Stomach (tissue), 4 donors: Measurements from ENCODE around the gene GPR52.

Source experiments
- CTCF ChIP-seq, 7 experiments: fragments of 450-650 bp in 4 of 7; fragments of 200-600 bp in 3 of 7; sonication (generic) in 3 of 7; IDR thresholded peaks; one replicate each; pipeline ENCODE4 v1.5.1; 2016 to 2019; ENCODE audit warnings: antibody characterized with exemption in 7 of 7, control low read depth in 2 of 7, mild to moderate bottlenecking in 1 of 7
- POLR2A ChIP-seq, 4 donors: fragments of 450-650 bp; IDR thresholded peaks; one replicate each; pipeline ENCODE4 v1.6.1; 2016; ENCODE audit warnings: antibody characterized with exemption in 4 of 4, control low read depth in 2 of 4, mild to moderate bottlenecking in 1 of 4, moderate library complexity in 1 of 4
- POLR2AphosphoS5 ChIP-seq, 3 donors: sonication (generic); formaldehyde crosslinking; IDR thresholded peaks; one replicate each; pipeline ENCODE4 v1.6.1; 2016; ENCODE audit warnings: antibody characterized with exemption in 3 of 3

DNA sequence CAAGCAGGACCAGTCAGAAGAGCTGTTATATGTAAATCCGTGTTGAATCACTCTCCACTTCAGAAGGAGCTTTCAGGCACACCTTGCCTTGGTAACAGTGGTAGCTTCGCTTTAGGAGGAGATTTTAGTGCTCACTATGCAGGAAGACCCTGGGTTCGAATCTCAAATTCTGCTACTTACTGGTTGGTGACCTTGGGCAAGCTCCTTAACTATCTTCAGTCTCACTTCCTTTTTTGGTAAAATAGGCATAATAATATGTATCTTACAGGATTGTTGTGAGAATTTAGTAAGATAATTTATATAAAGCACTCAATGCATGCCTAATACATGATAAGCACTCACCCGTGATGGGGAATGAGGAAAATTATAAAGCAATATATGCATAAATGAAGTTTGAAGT is 46.7 kb upstream of the GPR52 start:
- TF ChIP-seq POLR2AphosphoS5 (IDR thresholded peaks at IDR 0.05), result no peak
- no peak for TF ChIP-seq CTCF (IDR thresholded peaks at IDR 0.05)
- TF ChIP-seq POLR2A (IDR thresholded peaks at IDR 0.05), result no peak
